Ovary (tissue), 3 donors: ENCODE results near the gene HDGFL2.

Source experiments
- POLR2A ChIP-seq: fragments of 450-650 bp; IDR thresholded peaks from one replicate; pipeline ENCODE4 v1.6.1; 2017; ENCODE audit warnings: antibody characterized with exemption, mild to moderate bottlenecking, moderate library complexity
- TF ChIP-seq, protein P1 (sequence below), 3 donors: fragments of 450-650 bp in 2 of 3; fragments of 200-600 bp in 1 of 3; IDR thresholded peaks; one replicate each; pipeline versions ENCODE4 v1.5.1 to v1.8.0; 2016 to 2022; ENCODE audit warnings: antibody characterized with exemption in 3 of 3, mild to moderate bottlenecking in 1 of 3
- donor health status: DM: no; HTN: no; CAD: no.

DNA sequence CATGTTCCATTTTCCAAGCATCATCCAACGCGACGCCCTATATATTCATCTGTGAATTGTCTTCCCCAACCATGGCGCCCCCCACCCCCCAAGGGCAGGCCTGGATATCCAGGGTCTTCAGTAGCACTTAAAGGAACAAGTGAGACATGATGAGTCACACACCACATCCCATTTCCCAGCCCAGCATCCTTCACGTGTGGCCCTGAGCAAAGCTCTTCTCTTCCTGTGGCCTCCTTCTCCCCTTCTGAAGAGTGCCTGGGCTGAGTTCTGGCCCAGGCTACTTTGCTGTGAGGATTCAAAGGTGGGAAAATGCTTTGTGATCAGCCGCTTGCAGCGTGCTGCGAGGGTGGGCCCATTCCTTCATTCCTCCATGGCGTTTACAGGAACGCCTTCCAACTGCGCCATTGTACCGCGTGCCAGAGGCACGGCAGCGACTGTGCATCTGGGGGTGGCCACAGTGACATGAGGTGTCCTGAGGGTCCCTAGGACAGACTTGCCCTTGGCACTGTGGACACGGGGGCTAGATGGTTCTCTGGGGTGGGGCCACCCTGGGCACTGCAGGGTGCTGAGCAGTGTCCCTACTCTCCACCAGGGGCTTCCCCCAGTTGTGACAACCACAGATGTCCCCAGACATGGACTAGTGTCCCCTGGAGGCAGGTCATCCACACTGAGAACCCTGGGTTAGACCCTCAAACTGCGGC is 34.5 kb downstream of the HDGFL2 start:
- no peak for TF ChIP-seq POLR2A
- TF ChIP-seq, protein P1, sequence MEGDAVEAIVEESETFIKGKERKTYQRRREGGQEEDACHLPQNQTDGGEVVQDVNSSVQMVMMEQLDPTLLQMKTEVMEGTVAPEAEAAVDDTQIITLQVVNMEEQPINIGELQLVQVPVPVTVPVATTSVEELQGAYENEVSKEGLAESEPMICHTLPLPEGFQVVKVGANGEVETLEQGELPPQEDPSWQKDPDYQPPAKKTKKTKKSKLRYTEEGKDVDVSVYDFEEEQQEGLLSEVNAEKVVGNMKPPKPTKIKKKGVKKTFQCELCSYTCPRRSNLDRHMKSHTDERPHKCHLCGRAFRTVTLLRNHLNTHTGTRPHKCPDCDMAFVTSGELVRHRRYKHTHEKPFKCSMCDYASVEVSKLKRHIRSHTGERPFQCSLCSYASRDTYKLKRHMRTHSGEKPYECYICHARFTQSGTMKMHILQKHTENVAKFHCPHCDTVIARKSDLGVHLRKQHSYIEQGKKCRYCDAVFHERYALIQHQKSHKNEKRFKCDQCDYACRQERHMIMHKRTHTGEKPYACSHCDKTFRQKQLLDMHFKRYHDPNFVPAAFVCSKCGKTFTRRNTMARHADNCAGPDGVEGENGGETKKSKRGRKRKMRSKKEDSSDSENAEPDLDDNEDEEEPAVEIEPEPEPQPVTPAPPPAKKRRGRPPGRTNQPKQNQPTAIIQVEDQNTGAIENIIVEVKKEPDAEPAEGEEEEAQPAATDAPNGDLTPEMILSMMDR (IDR thresholded peaks at IDR 0.05): no peak
